Fibroblast of skin of left biceps (primary cell): Measurements from ENCODE around the gene ITGA1.

Experiments
- DNase-seq, 2 experiments: peaks; one replicate each; pipeline ENCODE4 v3.0.0-alpha.2; 2013; ENCODE audit warnings: low read depth in 2 of 2

ITGA1 gene

GRCh38 chr5:52771343-52772039, 16.2 kb upstream of the ITGA1 start:
- no peak for DNase-seq

GRCh38 chr5:52772668-52773067, 15.0 kb upstream of the ITGA1 start:
- no peak for DNase-seq

GRCh38 chr5:52773342-52773741, 14.4 kb upstream of the ITGA1 start:
- DNase-seq: no peak

GRCh38 chr5:52774005-52774410, 13.7 kb upstream of the ITGA1 start:
- no peak for DNase-seq

- no peak for DNase-seq
These were observed 11.6 kb upstream of the ITGA1 start for GRCh38 chr5:52776116-52776515.

- DNase-seq: no peak
These were observed 10.5 kb upstream of the ITGA1 start for GRCh38 chr5:52777186-52777585.

- no peak for DNase-seq
These were observed 8.9 kb upstream of the ITGA1 start for GRCh38 chr5:52778781-52779180.

- no peak for DNase-seq
These were observed 8.5 kb upstream of the ITGA1 start for GRCh38 chr5:52779213-52779612.

- DNase-seq: no peak
These were observed 4.3 kb upstream of the ITGA1 start for GRCh38 chr5:52783226-52783959.

- DNase-seq: no peak
These were observed 3.0 kb upstream of the ITGA1 start for GRCh38 chr5:52784737-52785136.

GRCh38 chr5:52786391-52786790, 1.3 kb upstream of the ITGA1 start:
- no peak for DNase-seq

- no peak for DNase-seq
These were observed 642 bp upstream of the ITGA1 start for GRCh38 chr5:52786949-52787599.

- no peak for DNase-seq
These were observed 747 bp downstream of the ITGA1 start for GRCh38 chr5:52788505-52788821.

- DNase-seq: no peak
These were observed 1.7 kb downstream of the ITGA1 start for GRCh38 chr5:52789378-52789777.

GRCh38 chr5:52789851-52790250, 2.1 kb downstream of the ITGA1 start:
- no peak for DNase-seq

GRCh38 chr5:52791366-52791765, 3.6 kb downstream of the ITGA1 start:
- no peak for DNase-seq

- DNase-seq: no peak
These were observed 6.8 kb downstream of the ITGA1 start for GRCh38 chr5:52794519-52794918.

GRCh38 chr5:52796031-52796430, 8.3 kb downstream of the ITGA1 start:
- DNase-seq: no peak

- no peak for DNase-seq
These were observed 8.9 kb downstream of the ITGA1 start for GRCh38 chr5:52796516-52797103.

- no peak for DNase-seq
These were observed 11.2 kb downstream of the ITGA1 start for GRCh38 chr5:52798938-52799337.

GRCh38 chr5:52799358-52799982, 11.8 kb downstream of the ITGA1 start:
- DNase-seq: peak; percentile 45 to 60

GRCh38 chr5:52799983-52800393, 12.3 kb downstream of the ITGA1 start:
- DNase-seq: peak; percentile 82
